ENCODE measurements around the gene BCR.

Gene BCR

DNA sequence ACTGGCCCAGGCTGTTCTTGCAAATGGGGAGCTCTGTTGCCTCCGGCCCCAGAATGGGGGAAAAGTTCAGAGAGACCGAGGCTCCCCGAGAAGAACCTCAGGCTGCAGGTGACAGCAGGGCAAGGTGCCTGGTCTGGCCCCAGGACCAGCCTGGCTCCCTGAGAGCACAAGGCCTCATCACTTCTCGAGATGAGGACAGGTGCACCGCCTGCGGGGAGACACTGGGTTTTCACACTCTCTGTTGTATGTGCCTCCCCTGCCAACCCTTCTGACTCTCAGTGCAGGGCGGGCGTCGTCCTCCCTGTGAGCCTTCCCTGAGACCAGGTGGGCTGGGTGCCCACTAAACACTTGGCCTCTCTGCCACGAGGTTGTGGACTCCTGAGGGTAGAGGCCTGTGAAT lies 102.2 kb downstream of the BCR start:
- Histone ChIP-seq H3K4me1 (ENCODE audit: control insufficient read depth, insufficient read depth, low read length) (peaks cover 2% of the 10 kb centered on the region), H3K27me3 (ENCODE audit: control insufficient read depth, insufficient read depth, low read length, poor library complexity, severe bottlenecking) (no peaks in the 10 kb centered on the region), H3K27ac (ENCODE audit: insufficient read depth, low read depth, low read length, poor library complexity, severe bottlenecking) (no peak overlapping the region), H3K9me3 (ENCODE audit: control insufficient read depth, low read length) (no peaks in the 10 kb centered on the region), H3K36me3 (ENCODE audit: control insufficient read depth, insufficient read depth, low read length) (peaks cover 11% of the 10 kb centered on the region), H3K4me3 (ENCODE audit: insufficient read depth, low read depth, low read length) (no peak overlapping the region)
- WGBS, 2 experiments: 87 to 91% methylated on average over 10 of the region's 10 CpGs

DNA sequence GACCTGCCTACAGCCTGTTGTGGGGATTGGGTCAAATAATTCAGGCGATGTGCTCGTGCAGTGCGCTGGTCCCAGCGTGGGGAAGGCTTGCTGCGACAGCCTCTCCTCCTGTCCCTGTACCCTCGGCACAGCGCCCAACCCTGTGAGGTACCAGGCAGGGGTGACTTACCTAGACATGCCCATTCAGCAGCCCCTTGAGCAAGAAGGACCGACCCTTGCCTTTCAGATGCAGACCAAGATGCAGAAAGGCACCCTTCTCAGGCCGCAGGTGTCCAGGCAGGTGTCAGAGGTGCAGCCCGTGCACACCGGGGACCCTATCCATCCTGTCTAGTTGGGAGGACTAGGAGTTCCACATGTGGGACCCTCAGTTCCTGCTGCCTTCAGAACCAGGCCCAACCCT lies 102.7 kb downstream of the BCR start:
- Histone ChIP-seq H3K4me3 (ENCODE audit: insufficient read depth, low read depth, low read length) (no peak overlapping the region), H3K36me3 (ENCODE audit: control insufficient read depth, insufficient read depth, low read length) (peaks cover 16% of the 10 kb centered on the region), H3K27me3 (ENCODE audit: control insufficient read depth, insufficient read depth, low read length, poor library complexity, severe bottlenecking) (no peaks in the 10 kb centered on the region), H3K4me1 (ENCODE audit: control insufficient read depth, insufficient read depth, low read length) (peaks cover 2% of the 10 kb centered on the region), H3K9me3 (ENCODE audit: control insufficient read depth, low read length) (no peaks in the 10 kb centered on the region), H3K27ac (ENCODE audit: insufficient read depth, low read depth, low read length, poor library complexity, severe bottlenecking) (no peak overlapping the region)
- WGBS, 2 experiments: 95% methylated on average over 11 of the region's 11 CpGs

DNA sequence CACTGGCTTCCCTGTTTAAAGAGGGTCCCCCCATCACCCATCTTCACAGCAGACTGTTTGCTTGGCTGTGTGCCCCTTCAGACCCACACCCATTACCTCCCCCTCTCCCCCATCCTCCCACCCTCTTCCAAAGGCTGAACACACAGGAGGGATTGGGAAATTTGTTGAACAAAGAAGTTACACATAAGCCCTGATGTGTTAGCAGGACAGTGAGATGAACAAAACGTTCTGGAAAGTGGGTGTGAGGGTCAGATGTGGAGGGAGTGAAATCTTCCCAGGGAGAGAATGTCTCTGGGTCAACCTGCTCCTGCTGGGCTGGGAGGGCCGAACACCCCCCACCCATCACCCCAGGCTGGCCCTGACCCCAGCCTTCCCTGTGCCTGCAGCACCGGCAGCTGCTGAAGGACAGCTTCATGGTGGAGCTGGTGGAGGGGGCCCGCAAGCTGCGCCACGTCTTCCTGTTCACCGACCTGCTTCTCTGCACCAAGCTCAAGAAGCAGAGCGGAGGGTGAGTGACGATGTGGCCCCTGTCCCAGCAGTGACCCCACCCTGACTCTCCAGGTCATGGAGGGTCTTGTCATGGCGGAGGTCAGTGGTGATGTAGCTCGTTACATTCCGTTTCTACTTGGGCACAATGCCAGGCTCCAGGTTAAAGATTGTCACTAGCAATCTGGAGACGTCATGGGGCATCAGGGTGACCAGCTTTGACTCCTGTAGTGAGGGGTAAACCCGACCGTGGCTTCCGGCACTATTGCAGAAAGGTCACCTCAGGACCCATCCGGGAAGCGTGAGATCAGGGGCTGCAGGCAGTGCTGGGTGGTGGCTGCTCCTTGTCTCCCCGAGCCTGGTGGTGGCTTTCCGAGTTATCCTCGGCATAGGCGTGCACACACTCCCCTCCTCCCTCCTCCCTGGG lies 103.5 kb downstream of the BCR start:
- Histone ChIP-seq H3K4me1 (ENCODE audit: control insufficient read depth, insufficient read depth, low read length) (peaks cover 2% of the 10 kb centered on the region), H3K9me3 (ENCODE audit: control insufficient read depth, low read length) (no peaks in the 10 kb centered on the region), H3K4me3 (ENCODE audit: insufficient read depth, low read depth, low read length) (no peak overlapping the region), H3K27ac (ENCODE audit: insufficient read depth, low read depth, low read length, poor library complexity, severe bottlenecking) (no peak overlapping the region), H3K36me3 (ENCODE audit: control insufficient read depth, insufficient read depth, low read length) (peaks cover 13% of the 10 kb centered on the region), H3K27me3 (ENCODE audit: control insufficient read depth, insufficient read depth, low read length, poor library complexity, severe bottlenecking) (no peaks in the 10 kb centered on the region)
- 95 to 96% methylated on average over 22 of the region's 22 CpGs for WGBS, 2 experiments

DNA sequence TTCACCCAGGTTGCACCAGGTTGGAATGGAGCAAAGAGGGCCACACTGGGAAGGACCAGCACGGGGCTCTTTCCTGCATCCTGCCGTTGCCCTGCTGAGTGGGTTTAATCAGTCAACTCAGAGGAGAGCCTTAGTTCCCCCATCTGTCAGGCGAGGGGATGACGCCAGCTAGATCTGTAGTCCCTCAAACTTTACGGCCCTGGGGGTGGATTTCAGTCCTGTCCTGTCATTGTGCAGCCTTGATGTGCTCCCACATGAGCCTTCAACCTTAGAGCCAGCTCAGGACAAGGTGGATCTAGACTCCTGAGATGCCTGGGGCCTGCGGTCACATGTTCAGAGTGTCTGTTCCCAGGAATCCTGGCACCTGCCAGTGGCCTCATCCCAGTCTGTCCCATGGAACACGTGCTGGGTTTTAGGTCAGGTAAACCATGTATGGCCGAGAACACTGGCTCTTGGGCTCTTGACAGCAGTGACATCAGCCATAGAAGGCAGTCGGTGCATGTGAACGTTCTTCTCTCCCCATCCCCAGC lies 104.3 kb downstream of the BCR start:
- Histone ChIP-seq H3K27me3 (ENCODE audit: control insufficient read depth, insufficient read depth, low read length, poor library complexity, severe bottlenecking) (no peaks in the 10 kb centered on the region), H3K9me3 (ENCODE audit: control insufficient read depth, low read length) (no peaks in the 10 kb centered on the region), H3K4me3 (ENCODE audit: insufficient read depth, low read depth, low read length) (no peak overlapping the region), H3K4me1 (ENCODE audit: control insufficient read depth, insufficient read depth, low read length) (peaks cover 2% of the 10 kb centered on the region), H3K36me3 (ENCODE audit: control insufficient read depth, insufficient read depth, low read length) (peaks cover 18% of the 10 kb centered on the region), H3K27ac (ENCODE audit: insufficient read depth, low read depth, low read length, poor library complexity, severe bottlenecking) (no peak overlapping the region)
- 92 to 95% methylated on average over 10 of the region's 10 CpGs for WGBS, 2 experiments

DNA sequence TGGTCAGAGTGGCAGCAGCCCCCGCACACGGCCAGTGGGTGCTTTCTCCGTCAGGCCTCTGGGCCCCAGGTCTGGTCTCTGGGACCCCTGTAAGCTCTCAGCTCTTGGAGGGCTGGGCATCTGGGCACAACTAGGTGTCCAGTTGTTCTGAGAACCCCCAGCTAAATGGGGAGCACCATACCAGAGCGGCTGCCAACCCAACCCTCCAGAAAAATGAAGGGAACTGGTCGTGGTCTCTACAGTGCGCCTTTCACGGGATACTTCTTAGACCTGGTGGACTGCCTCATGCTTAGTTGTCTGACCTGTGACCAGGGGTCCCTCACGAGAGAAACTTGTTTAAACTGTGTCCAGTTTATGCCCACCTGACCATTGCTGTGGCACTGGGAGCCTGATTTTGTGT lies 104.9 kb downstream of the BCR start:
- Histone ChIP-seq H3K27ac (ENCODE audit: insufficient read depth, low read depth, low read length, poor library complexity, severe bottlenecking) (no peak overlapping the region), H3K27me3 (ENCODE audit: control insufficient read depth, insufficient read depth, low read length, poor library complexity, severe bottlenecking) (no peaks in the 10 kb centered on the region), H3K9me3 (ENCODE audit: control insufficient read depth, low read length) (no peaks in the 10 kb centered on the region), H3K36me3 (ENCODE audit: control insufficient read depth, insufficient read depth, low read length) (peaks cover 18% of the 10 kb centered on the region), H3K4me1 (ENCODE audit: control insufficient read depth, insufficient read depth, low read length) (peaks cover 2% of the 10 kb centered on the region), H3K4me3 (ENCODE audit: insufficient read depth, low read depth, low read length) (no peak overlapping the region)
- WGBS, 2 experiments: 94 to 95% methylated on average over 8 of the region's 8 CpGs

DNA sequence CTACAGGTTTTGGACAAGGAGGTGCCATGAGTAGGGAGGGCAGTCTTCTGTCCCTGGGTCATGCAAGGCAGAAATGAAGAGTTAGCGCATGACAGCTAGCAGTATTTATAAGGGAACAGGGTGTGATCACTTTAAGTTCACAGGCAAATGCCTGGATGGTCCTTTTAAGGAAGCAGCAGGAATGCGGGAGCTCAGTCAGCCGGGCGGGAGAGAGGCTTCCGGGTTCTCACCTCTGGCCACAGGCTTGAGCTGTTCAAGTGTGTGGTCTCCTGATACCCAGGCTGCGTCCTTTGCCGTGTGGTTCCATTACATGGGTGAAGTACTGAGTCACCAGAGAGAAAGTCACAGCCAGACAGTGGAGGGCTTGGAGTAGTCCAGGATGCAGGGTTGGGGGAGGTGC lies 105.4 kb downstream of the BCR start:
- 94 to 97% methylated on average over 7 of the region's 7 CpGs for WGBS, 2 experiments
- Histone ChIP-seq H3K27ac (ENCODE audit: insufficient read depth, low read depth, low read length, poor library complexity, severe bottlenecking) (no peak overlapping the region), H3K36me3 (ENCODE audit: control insufficient read depth, insufficient read depth, low read length) (peaks cover 18% of the 10 kb centered on the region), H3K4me3 (ENCODE audit: insufficient read depth, low read depth, low read length) (no peak overlapping the region), H3K27me3 (ENCODE audit: control insufficient read depth, insufficient read depth, low read length, poor library complexity, severe bottlenecking) (no peaks in the 10 kb centered on the region), H3K4me1 (ENCODE audit: control insufficient read depth, insufficient read depth, low read length) (peaks cover 2% of the 10 kb centered on the region), H3K9me3 (ENCODE audit: control insufficient read depth, low read length) (no peaks in the 10 kb centered on the region)

DNA sequence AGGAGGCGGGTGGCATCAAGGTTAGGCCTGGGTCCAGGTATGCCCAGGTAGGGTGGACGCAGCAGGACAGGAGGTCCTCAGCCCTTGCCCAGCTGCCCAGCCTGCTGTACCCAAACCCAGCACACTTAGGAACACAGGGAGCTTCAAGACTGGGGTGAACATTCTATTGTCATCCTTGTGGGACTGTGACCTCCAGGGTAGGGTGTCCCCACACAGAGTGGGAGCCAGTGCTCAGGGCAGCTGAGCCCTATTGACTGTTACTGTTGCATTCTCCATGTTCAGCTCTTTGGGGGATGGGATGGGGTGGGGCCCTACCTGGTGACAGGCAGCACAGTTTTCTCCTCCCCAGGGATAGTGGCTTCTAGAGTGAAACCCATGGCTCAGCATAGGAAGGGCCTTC lies 106.0 kb downstream of the BCR start:
- peaks cover 18% of the 10 kb centered on the region for H3K36me3 ChIP-seq (ENCODE audit: control insufficient read depth, insufficient read depth, low read length)
- no peaks in the 10 kb centered on the region for H3K27me3 ChIP-seq (ENCODE audit: control insufficient read depth, insufficient read depth, low read length, poor library complexity, severe bottlenecking)
- H3K4me1 ChIP-seq (ENCODE audit: control insufficient read depth, insufficient read depth, low read length): peaks cover 2% of the 10 kb centered on the region
- H3K4me3 ChIP-seq (ENCODE audit: insufficient read depth, low read depth, low read length): no peak overlapping the region
- no peaks in the 10 kb centered on the region for H3K9me3 ChIP-seq (ENCODE audit: control insufficient read depth, low read length)
- 93 to 95% methylated on average over 2 of the region's 2 CpGs for WGBS, 2 experiments
- H3K27ac ChIP-seq (ENCODE audit: insufficient read depth, low read depth, low read length, poor library complexity, severe bottlenecking): no peak overlapping the region

DNA sequence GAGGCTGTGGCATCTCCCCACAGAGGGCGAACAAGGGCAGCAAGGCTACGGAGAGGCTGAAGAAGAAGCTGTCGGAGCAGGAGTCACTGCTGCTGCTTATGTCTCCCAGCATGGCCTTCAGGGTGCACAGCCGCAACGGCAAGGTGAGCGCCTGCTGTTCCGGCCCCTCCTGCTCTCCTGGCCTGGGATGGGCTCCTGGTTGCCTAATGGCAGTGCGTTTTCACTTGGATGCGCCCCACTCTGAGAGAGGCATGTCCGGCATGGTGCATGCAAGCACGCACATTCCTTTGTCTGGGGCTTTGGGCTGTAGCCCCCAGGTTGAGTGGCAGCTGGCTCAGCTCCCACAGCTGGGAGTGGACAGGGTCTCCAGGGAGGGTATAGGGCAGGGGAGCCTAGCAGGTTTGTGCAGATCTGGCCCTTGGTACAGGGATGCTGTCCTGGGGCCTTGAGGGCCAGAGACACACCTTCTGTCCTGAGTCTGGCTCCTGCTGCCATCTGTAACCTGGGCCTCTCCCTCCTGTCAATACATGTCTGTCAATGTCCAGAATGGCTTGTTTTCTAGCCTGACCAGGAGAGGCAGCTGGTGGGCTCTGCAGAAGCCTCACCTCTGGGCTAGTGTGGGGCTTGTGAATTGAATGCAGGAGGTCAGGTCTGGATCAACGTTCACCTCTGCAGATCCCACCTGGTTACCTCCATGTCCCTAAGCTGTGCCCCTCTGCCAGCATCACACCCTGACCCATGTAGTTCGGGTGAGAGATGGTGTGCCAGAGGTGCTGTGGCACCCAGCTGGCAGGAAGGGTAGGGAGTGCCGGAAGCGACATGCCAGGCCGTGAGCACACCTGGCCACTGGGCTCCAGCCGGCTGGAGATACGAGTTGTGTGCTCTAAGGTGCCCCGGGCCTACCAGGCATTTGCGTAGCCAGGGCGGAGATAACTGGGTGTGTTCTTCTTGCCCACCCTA lies 107.1 kb downstream of the BCR start:
- H3K4me3 ChIP-seq (ENCODE audit: insufficient read depth, low read depth, low read length): no peak overlapping the region
- H3K4me1 ChIP-seq (ENCODE audit: control insufficient read depth, insufficient read depth, low read length): no peaks in the 10 kb centered on the region
- H3K9me3 ChIP-seq (ENCODE audit: control insufficient read depth, low read length): no peaks in the 10 kb centered on the region
- WGBS, 2 experiments: 96% methylated on average over 21 of the region's 21 CpGs
- no peak overlapping the region for H3K27ac ChIP-seq (ENCODE audit: insufficient read depth, low read depth, low read length, poor library complexity, severe bottlenecking)
- no peaks in the 10 kb centered on the region for H3K27me3 ChIP-seq (ENCODE audit: control insufficient read depth, insufficient read depth, low read length, poor library complexity, severe bottlenecking)
- peaks cover 21% of the 10 kb centered on the region for H3K36me3 ChIP-seq (ENCODE audit: control insufficient read depth, insufficient read depth, low read length)

DNA sequence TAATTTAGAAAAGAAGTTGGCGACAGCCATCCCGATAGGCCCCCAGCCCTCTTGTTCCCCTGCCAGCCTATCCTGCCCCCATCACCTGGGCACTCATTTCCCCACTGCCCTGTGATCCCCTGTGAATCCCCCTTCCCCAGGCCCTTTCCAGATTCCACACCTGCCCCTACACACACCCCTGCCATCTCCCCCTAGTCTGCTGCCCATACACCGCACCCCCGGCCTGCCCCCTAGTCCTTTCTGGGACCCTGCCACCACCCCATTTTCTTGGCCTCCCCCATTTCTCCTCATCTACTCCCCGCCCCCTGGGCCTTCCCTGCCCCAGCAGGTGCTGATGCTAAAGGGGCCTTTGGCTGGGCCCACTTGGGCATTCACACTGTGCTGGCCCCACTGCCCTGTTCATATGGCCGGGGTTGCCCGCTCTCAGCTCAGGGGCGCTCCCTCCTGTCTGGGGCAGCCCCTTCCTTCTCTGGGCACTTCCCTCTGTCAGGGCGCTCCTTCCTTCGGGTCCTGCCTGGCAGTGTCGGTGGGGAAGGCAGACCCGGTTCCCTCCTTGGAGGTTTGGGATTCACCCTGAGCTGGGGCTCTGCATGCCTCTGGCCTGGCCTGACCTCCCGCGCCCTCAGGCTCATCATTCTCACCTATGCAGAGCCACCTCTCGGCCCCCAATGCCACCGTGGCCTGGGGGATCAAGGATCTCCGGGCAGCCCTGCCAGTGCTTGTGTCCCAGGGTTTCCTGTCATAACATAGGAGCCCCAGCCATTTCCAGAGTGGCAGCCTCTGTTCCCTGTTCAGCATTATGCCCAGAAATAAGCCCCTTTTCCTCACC lies 108.2 kb downstream of the BCR start:
- WGBS, 2 experiments: 95% methylated on average over 17 of the region's 17 CpGs
- Histone ChIP-seq H3K36me3 (ENCODE audit: control insufficient read depth, insufficient read depth, low read length) (peaks cover 25% of the 10 kb centered on the region), H3K4me1 (ENCODE audit: control insufficient read depth, insufficient read depth, low read length) (no peaks in the 10 kb centered on the region), H3K4me3 (ENCODE audit: insufficient read depth, low read depth, low read length) (no peak overlapping the region), H3K27me3 (ENCODE audit: control insufficient read depth, insufficient read depth, low read length, poor library complexity, severe bottlenecking) (no peaks in the 10 kb centered on the region), H3K9me3 (ENCODE audit: control insufficient read depth, low read length) (no peaks in the 10 kb centered on the region), H3K27ac (ENCODE audit: insufficient read depth, low read depth, low read length, poor library complexity, severe bottlenecking) (no peak overlapping the region)

All from ectodermal cell (in vitro differentiated cells).